Mesenchymal stem cell (in vitro differentiated cells and primary cell): ENCODE results near the gene RAMP1.

Source experiments
- DNase-seq: peaks from one replicate; pipeline ENCODE4 v3.0.0-alpha.2; 2013
- H2AFZ ChIP-seq: one replicate; pipeline ENCODE4 v1.6.1; 2013; ENCODE audit warnings: low read depth, mild to moderate bottlenecking, control low read depth, inconsistent platforms, low read length, moderate library complexity
- H2AK5ac ChIP-seq: 2 replicates; pipeline ENCODE4 v1.6.1; 2013; ENCODE audit warnings: low read length, moderate library complexity, mild to moderate bottlenecking, inconsistent platforms; ENCODE audit not compliant: severe bottlenecking
- H2BK120ac ChIP-seq: one replicate; pipeline ENCODE4 v1.6.1; 2013; ENCODE audit warnings: low read depth, mild to moderate bottlenecking, inconsistent platforms, low read length, moderate library complexity
- H2BK12ac ChIP-seq, 2 experiments: one replicate each; pipeline ENCODE4 v1.6.1; 2013; ENCODE audit warnings: inconsistent platforms in 2 of 2, low read length in 2 of 2, mild to moderate bottlenecking in 2 of 2, moderate library complexity in 2 of 2, control low read depth in 1 of 2
- H2BK15ac ChIP-seq: one replicate; pipeline ENCODE4 v1.6.1; 2013; ENCODE audit warnings: mild to moderate bottlenecking, low read depth, inconsistent platforms; ENCODE audit not compliant: poor library complexity, severe bottlenecking
- H2BK5ac ChIP-seq: 2 replicates; pipeline ENCODE4 v1.6.1; 2013; ENCODE audit warnings: low read depth, mild to moderate bottlenecking, low read length, control low read depth, inconsistent platforms; ENCODE audit not compliant: poor library complexity, severe bottlenecking
- H3K14ac ChIP-seq, 2 experiments: one replicate each; pipeline ENCODE4 v1.6.1; 2013; ENCODE audit warnings: inconsistent platforms in 2 of 2, low read length in 2 of 2, control low read depth in 1 of 2, mild to moderate bottlenecking in 1 of 2, moderate library complexity in 1 of 2
- H3K18ac ChIP-seq, 2 experiments: one replicate each; pipeline ENCODE4 v1.6.1; 2013; ENCODE audit warnings: inconsistent platforms in 2 of 2, low read length in 2 of 2, control low read depth in 1 of 2, low read depth in 1 of 2, mild to moderate bottlenecking in 1 of 2
- H3K23ac ChIP-seq, 2 experiments: one replicate each; pipeline ENCODE4 v1.6.1; 2013; ENCODE audit warnings: inconsistent platforms in 2 of 2, low read length in 2 of 2, mild to moderate bottlenecking in 2 of 2, moderate library complexity in 2 of 2, control low read depth in 1 of 2
- H3K27ac ChIP-seq: 2 replicates; pipeline ENCODE4 v1.5.1; 2013; ENCODE audit warnings: mild to moderate bottlenecking, moderate library complexity, low read length, control low read depth, inconsistent platforms; ENCODE audit not compliant: poor library complexity, severe bottlenecking
- H3K27me3 ChIP-seq, 2 experiments: 2 replicates each; pipeline versions ENCODE4 v1.6.1 to v1.7.0; 2013; ENCODE audit warnings: low read length in 2 of 2, mild to moderate bottlenecking in 2 of 2, moderate library complexity in 2 of 2, control low read depth in 1 of 2, inconsistent platforms in 1 of 2; ENCODE audit not compliant: control insufficient read depth in 1 of 2, insufficient read depth in 1 of 2
- H3K36me3 ChIP-seq, 2 experiments: 2 replicates each; pipeline versions ENCODE4 v1.6.1 to v1.7.0; 2013; ENCODE audit warnings: low read length in 2 of 2, control low read depth in 1 of 2, inconsistent platforms in 1 of 2, low read depth in 1 of 2, mild to moderate bottlenecking in 1 of 2; ENCODE audit not compliant: insufficient read depth in 2 of 2, control insufficient read depth in 1 of 2
- H3K4ac ChIP-seq, 2 experiments: one replicate each; pipeline ENCODE4 v1.6.1; 2013; ENCODE audit warnings: inconsistent platforms in 2 of 2, low read length in 2 of 2, mild to moderate bottlenecking in 2 of 2, moderate library complexity in 2 of 2, control low read depth in 1 of 2, low read depth in 1 of 2
- H3K4me1 ChIP-seq: 2 replicates; pipeline ENCODE4 v1.6.1; 2013; ENCODE audit warnings: low read depth, low read length, control low read depth; ENCODE audit not compliant: control insufficient read depth, insufficient read depth
- H3K4me2 ChIP-seq: 2 replicates; pipeline ENCODE4 v1.6.1; 2013; ENCODE audit warnings: low read length, mild to moderate bottlenecking, inconsistent platforms; ENCODE audit not compliant: poor library complexity, severe bottlenecking
- H3K4me3 ChIP-seq, 2 experiments: 2 replicates each; pipeline versions ENCODE4 v1.5.1 to v1.7.0; 2013; ENCODE audit warnings: low read length in 2 of 2, mild to moderate bottlenecking in 2 of 2, control low read depth in 1 of 2, low read depth in 1 of 2; ENCODE audit not compliant: insufficient read depth in 1 of 2
- H3K79me1 ChIP-seq: replicated peaks from 2 replicates; pipeline ENCODE4 v1.6.1; 2013; ENCODE audit warnings: mild to moderate bottlenecking, control low read depth, low read length, inconsistent platforms; ENCODE audit not compliant: poor library complexity, severe bottlenecking
- H3K9ac ChIP-seq: 2 replicates; pipeline ENCODE4 v1.7.0; 2013; ENCODE audit warnings: mild to moderate bottlenecking, low read length, moderate library complexity
- H3K9me3 ChIP-seq: 2 replicates; pipeline ENCODE4 v1.7.0; 2013; ENCODE audit warnings: mild to moderate bottlenecking, low read length; ENCODE audit not compliant: control insufficient read depth
- H4K8ac ChIP-seq: one replicate; pipeline ENCODE4 v1.6.1; 2013; ENCODE audit warnings: inconsistent platforms, mild to moderate bottlenecking, low read length, moderate library complexity
- H4K91ac ChIP-seq: one replicate; pipeline ENCODE4 v1.6.1; 2013; ENCODE audit warnings: mild to moderate bottlenecking, low read length, inconsistent platforms
- WGBS: methylation state at CpG from one replicate; pipeline ENCODE4 v1.1.7; 2013; ENCODE audit warnings: mixed read lengths; 5-methylcytosine and 5-hydroxymethylcytosine counted together

The RAMP1 gene

GRCh38 chr2:237864940-237865622 is 5.7 kb downstream of the RAMP1 start:
- Histone ChIP-seq H3K9ac (no peak overlapping the region), H3K4me1 (peaks cover 31% of the 10 kb centered on the region), H2BK120ac (no peak overlapping the region), H2AK5ac (peak overlapping the region; percentile 91), H4K91ac (peak overlapping the region; percentile 60), H3K4me3 (no peak overlapping the region), H3K27ac (peak overlapping the region; percentile 96), H4K8ac (peak overlapping the region; percentile 59), H3K4me2 (no peak overlapping the region), H3K27me3 (peaks cover 0 to 50% of the 10 kb centered on the region in 2 experiments), H3K14ac (peak overlapping the region in 1 of 2 experiments; percentile 88), H3K79me1 (peaks cover 3% of the 10 kb centered on the region), H3K4ac (peak overlapping the region; percentile 60 to 85), H3K23ac (no peak overlapping the region), H2BK15ac (peak overlapping the region; percentile 73), H3K36me3 (no peaks in the 10 kb centered on the region), H3K9me3 (no peaks in the 10 kb centered on the region), H2BK12ac (peak overlapping the region; percentile 79 to 97), H2AFZ (peak overlapping the region; percentile 49), H2BK5ac (peak overlapping the region; percentile 91), H3K18ac (peak overlapping the region in 1 of 2 experiments; percentile 93)
- WGBS = 70% methylated on average over 8 of the region's 9 CpGs
- DNase-seq = no peak

- 63% methylated on average over 7 of the region's 7 CpGs for WGBS
- H3K18ac ChIP-seq = peak overlapping the region; percentile 89 to 93
- no peak overlapping the region for H3K4me2 ChIP-seq
- peak overlapping the region in 1 of 2 experiments; percentile 88 for H3K14ac ChIP-seq
- no peak overlapping the region for H2BK120ac ChIP-seq
- H3K9ac ChIP-seq = no peak overlapping the region
- peaks cover 0 to 46% of the 10 kb centered on the region in 2 experiments for H3K27me3 ChIP-seq
- H4K8ac ChIP-seq = peak overlapping the region; percentile 59
- no peak for DNase-seq
- peak overlapping the region; percentile 60 to 85 for H3K4ac ChIP-seq
- peak overlapping the region; percentile 91 for H2AK5ac ChIP-seq
- peaks cover 3% of the 10 kb centered on the region for H3K79me1 ChIP-seq
- H2BK12ac ChIP-seq = peak overlapping the region; percentile 79 to 97
- H3K9me3 ChIP-seq = no peaks in the 10 kb centered on the region
- H4K91ac ChIP-seq = peak overlapping the region; percentile 60
- H3K27ac ChIP-seq = peak overlapping the region; percentile 96
- H3K4me3 ChIP-seq = no peak overlapping the region
- peak overlapping the region; percentile 91 for H2BK5ac ChIP-seq
- no peaks in the 10 kb centered on the region for H3K36me3 ChIP-seq
- H3K4me1 ChIP-seq = peaks cover 31% of the 10 kb centered on the region
- H2AFZ ChIP-seq = peak overlapping the region; percentile 49
- peak overlapping the region in 1 of 2 experiments; percentile 78 for H3K23ac ChIP-seq
- H2BK15ac ChIP-seq = peak overlapping the region; percentile 73
Observed at GRCh38 chr2:237865623-237866041, 6.2 kb downstream of the RAMP1 start.

GRCh38 chr2:237866101-237866621 is 6.7 kb downstream of the RAMP1 start:
- Histone ChIP-seq H3K27ac (peak overlapping the region; percentile 96), H3K4me1 (peaks cover 31% of the 10 kb centered on the region), H4K8ac (peak overlapping the region; percentile 41), H2BK120ac (no peak overlapping the region), H3K4ac (no peak overlapping the region), H4K91ac (peak overlapping the region; percentile 30), H3K18ac (peak overlapping the region in 1 of 2 experiments; percentile 89), H3K4me3 (no peak overlapping the region), H2BK5ac (no peak overlapping the region), H3K9me3 (no peaks in the 10 kb centered on the region), H3K4me2 (peak overlapping the region; percentile 33), H2BK12ac (peak overlapping the region in 1 of 2 experiments; percentile 59), H2AFZ (no peak overlapping the region), H3K23ac (no peak overlapping the region), H3K9ac (no peak overlapping the region), H3K79me1 (peaks cover 3% of the 10 kb centered on the region), H3K27me3 (peaks cover 0 to 46% of the 10 kb centered on the region in 2 experiments), H3K14ac (no peak overlapping the region), H2AK5ac (peak overlapping the region; percentile 6), H3K36me3 (no peaks in the 10 kb centered on the region), H2BK15ac (no peak overlapping the region)
- 19% methylated on average over 12 of the region's 13 CpGs for WGBS
- peak; percentile 80 for DNase-seq

GRCh38 chr2:237867465-237867864 is 8.0 kb downstream of the RAMP1 start:
- Histone ChIP-seq H3K4me3 (no peak overlapping the region), H4K91ac (no peak overlapping the region), H3K18ac (no peak overlapping the region), H3K9me3 (no peaks in the 10 kb centered on the region), H2BK12ac (no peak overlapping the region), H3K4ac (peak overlapping the region in 1 of 2 experiments; percentile 54), H2BK15ac (no peak overlapping the region), H3K23ac (no peak overlapping the region), H4K8ac (no peak overlapping the region), H3K9ac (no peak overlapping the region), H3K27ac (no peak overlapping the region), H3K27me3 (peaks cover 0 to 49% of the 10 kb centered on the region in 2 experiments), H3K4me2 (no peak overlapping the region), H2AFZ (no peak overlapping the region), H3K4me1 (peaks cover 32% of the 10 kb centered on the region), H3K79me1 (peaks cover 3% of the 10 kb centered on the region), H2BK120ac (no peak overlapping the region), H2BK5ac (no peak overlapping the region), H3K36me3 (no peaks in the 10 kb centered on the region), H2AK5ac (peak overlapping the region; percentile 17), H3K14ac (no peak overlapping the region)
- DNase-seq = no peak
- WGBS = 94% methylated on average over 10 of the region's 10 CpGs
